DND-41 (cell line): Measurements from ENCODE around the gene AOC2.

Experiments
- ATAC-seq: fragments of 200-7000 bp; cut with Tn5 transposase; 3 replicates; pipeline ENCODE4 v1.9.1; 2021; ENCODE audit warnings: low read depth; ENCODE audit not compliant: insufficient read depth
- DNase-seq: peaks from one replicate; pipeline ENCODE4 v3.0.0-alpha.2; 2020
- H2AFZ ChIP-seq: 2 replicates; pipeline ENCODE4 v1.6.0; 2012; ENCODE audit warnings: low read depth, low read length
- H3K27ac ChIP-seq: 2 replicates; pipeline ENCODE4 v1.5.1; 2012; ENCODE audit warnings: low read length, inconsistent platforms
- H3K27me3 ChIP-seq: fragments of 200-600 bp; sonication (generic); 2 replicates; pipeline ENCODE4 v1.6.0; 2012; ENCODE audit warnings: low read length, mild to moderate bottlenecking, inconsistent platforms; ENCODE audit not compliant: insufficient read depth, poor library complexity
- H3K36me3 ChIP-seq: 2 replicates; pipeline ENCODE4 v1.5.1; 2012; ENCODE audit warnings: low read length, inconsistent platforms; ENCODE audit not compliant: insufficient read depth
- H3K4me1 ChIP-seq: 2 replicates; pipeline ENCODE4 v1.5.1; 2012; ENCODE audit warnings: mild to moderate bottlenecking, low read length; ENCODE audit not compliant: insufficient read depth
- H3K4me2 ChIP-seq: 2 replicates; pipeline ENCODE4 v1.6.0; 2012; ENCODE audit warnings: mild to moderate bottlenecking, moderate library complexity, low read length, inconsistent platforms; ENCODE audit not compliant: insufficient read depth
- H3K4me3 ChIP-seq, 2 experiments: fragments of 200-600 bp in 1 of 2; shearing (Covaris generic) in 1 of 2; 2 replicates each; pipeline ENCODE4 v1.5.1; 2012 to 2016; ENCODE audit warnings: inconsistent platforms in 2 of 2, low read length in 2 of 2, mild to moderate bottlenecking in 2 of 2, low read depth in 1 of 2, moderate library complexity in 1 of 2
- H3K79me2 ChIP-seq: 2 replicates; pipeline ENCODE4 v1.6.0; 2012; ENCODE audit warnings: low read length, inconsistent platforms; ENCODE audit not compliant: insufficient read depth
- H3K9ac ChIP-seq: 2 replicates; pipeline ENCODE4 v1.6.0; 2012; ENCODE audit warnings: low read depth, mild to moderate bottlenecking, inconsistent platforms, low read length, moderate library complexity
- H3K9me3 ChIP-seq: 2 replicates; pipeline ENCODE4 v1.5.1; 2012; ENCODE audit warnings: low read length, moderate library complexity, mild to moderate bottlenecking, inconsistent platforms; ENCODE audit not compliant: insufficient read depth, severe bottlenecking
- H4K20me1 ChIP-seq: 2 replicates; pipeline ENCODE4 v1.6.0; 2012; ENCODE audit warnings: low read length; ENCODE audit not compliant: insufficient read depth
- CTCF ChIP-seq: IDR thresholded peaks from 2 replicates; pipeline ENCODE4 v1.5.1; 2012; ENCODE audit warnings: borderline replicate concordance, low read length, moderate library complexity, mild to moderate bottlenecking; ENCODE audit not compliant: poor library complexity, severe bottlenecking; ENCODE audit errors: extremely low read depth
- EZH2 ChIP-seq: IDR thresholded peaks from 3 replicates; pipeline ENCODE4 v1.6.1; 2012; ENCODE audit warnings: borderline replicate concordance, low read depth, mild to moderate bottlenecking, moderate library complexity, low read length, inconsistent platforms; ENCODE audit not compliant: severe bottlenecking

Gene AOC2

GRCh38 chr17:42830971-42831370 is 13.4 kb upstream of the AOC2 start:
- ATAC-seq: no peak

GRCh38 chr17:42832213-42832933 is 12.0 kb upstream of the AOC2 start:
- DNase-seq: no peak
- H3K4me1 ChIP-seq: peaks cover 41% of the 10 kb centered on the region
- H3K27me3 ChIP-seq: no peaks in the 10 kb centered on the region
- H4K20me1 ChIP-seq: peaks cover 4% of the 10 kb centered on the region
- no peaks in the 10 kb centered on the region for H3K9me3 ChIP-seq
- peak overlapping the region; percentile 88 for H3K4me2 ChIP-seq
- TF ChIP-seq EZH2 (no peak), CTCF (no peak)
- H3K79me2 ChIP-seq: peaks cover 46% of the 10 kb centered on the region
- peak overlapping the region; percentile 97 for H2AFZ ChIP-seq
- H3K9ac ChIP-seq: peak overlapping the region; percentile 78
- H3K36me3 ChIP-seq: peaks cover 31% of the 10 kb centered on the region
- peak overlapping the region; percentile 88 for H3K27ac ChIP-seq
- peak; percentile 29 for ATAC-seq
- H3K4me3 ChIP-seq: peak overlapping the region; percentile 62 to 90

More at GRCh38 chr17:42830971-42831370, 13.4 kb upstream of the AOC2 start:
- no peak overlapping the region for H3K4me2 ChIP-seq
- H4K20me1 ChIP-seq: peaks cover 4% of the 10 kb centered on the region
- no peak overlapping the region for H3K4me3 ChIP-seq
- no peak overlapping the region for H3K9ac ChIP-seq
- no peak overlapping the region for H3K27ac ChIP-seq
- no peak for DNase-seq
- peaks cover 35% of the 10 kb centered on the region for H3K4me1 ChIP-seq
- TF ChIP-seq CTCF: no peak
- no peak for TF ChIP-seq EZH2
- H3K27me3 ChIP-seq: no peaks in the 10 kb centered on the region
- peaks cover 21% of the 10 kb centered on the region for H3K36me3 ChIP-seq
- H2AFZ ChIP-seq: no peak overlapping the region
- no peaks in the 10 kb centered on the region for H3K9me3 ChIP-seq
- peaks cover 40% of the 10 kb centered on the region for H3K79me2 ChIP-seq

- Histone ChIP-seq H3K9ac (peak within 1 kb of the TSS; percentile 78), H4K20me1 (peaks cover 4% of the 10 kb centered on the region), H3K27me3 (no peaks in the 10 kb centered on the region), H2AFZ (peak within 1 kb of the TSS; percentile 97), H3K79me2 (peaks cover 46% of the 10 kb centered on the region), H3K9me3 (no peaks in the 10 kb centered on the region), H3K27ac (peak within 1 kb of the TSS; percentile 88), H3K36me3 (peaks cover 39% of the 10 kb centered on the region), H3K4me2 (peak within 1 kb of the TSS; percentile 88), H3K4me1 (peaks cover 41% of the 10 kb centered on the region), H3K4me3 (peak within 1 kb of the TSS; percentile 62 to 90)
- no peak for TF ChIP-seq EZH2
- no peak for TF ChIP-seq CTCF
- ATAC-seq: peak; percentile 91
- DNase-seq: peak; percentile 88
Measured at GRCh38 chr17:42832934-42833766, 11.2 kb upstream of the AOC2 start, which contains the start of gene PSME3. Gene PSME3, plus strand, starts transcription at chr17:42833397. Its CDS starts 235 bp downstream, at chr17:42833632.
